K562 (cell line): ENCODE results near the gene SETD4. TPM values are rescaled to one million over a fixed set of nuclear protein-coding genes. Genes with fewer than 3 reads are reported as not detected.
A peak's percentile ranks its signal among the peaks of the same experiment; 100 is the strongest.

ENCODE experiments used
- ATF1 ChIP-seq, 2 experiments: fragments of 450-650 bp in 1 of 2; IDR thresholded peaks; 2 replicates each; pipeline ENCODE4 v1.6.1; 2016; ENCODE audit warnings: missing compliant biosample characterization in 1 of 2, missing genetic modification characterization in 1 of 2
- GABPB2 ChIP-seq: fragments of 250-450 bp; sonication (Bioruptor Pico); conservative IDR thresholded peaks from 2 replicates; pipeline ENCODE4 v1.5.1; 2021; ENCODE audit warnings: mild to moderate bottlenecking
- MAFG ChIP-seq: fragments of 450-650 bp; conservative IDR thresholded peaks from 2 replicates; pipeline ENCODE4 v1.6.1; 2016; ENCODE audit warnings: missing genetic modification characterization, missing compliant biosample characterization
- RAD21 ChIP-seq, 2 experiments: fragments of 250-450 bp in 1 of 2; fragments of 450-650 bp in 1 of 2; sonication (Bioruptor Pico) in 1 of 2; formaldehyde crosslinking in 1 of 2; IDR thresholded peaks in 1 of 2; conservative IDR thresholded peaks in 1 of 2; 2 replicates each; pipeline versions ENCODE4 v1.4.0 to v1.8.0; 2020 to 2022; ENCODE audit warnings: mild to moderate bottlenecking in 2 of 2, moderate library complexity in 1 of 2
- SP2 ChIP-seq: IDR thresholded peaks from 2 replicates; pipeline ENCODE4 v1.6.1; 2011; ENCODE audit warnings: mild to moderate bottlenecking, low read depth, low read length, moderate library complexity; ENCODE audit not compliant: poor library complexity, severe bottlenecking; ENCODE audit errors: extremely low read depth
- ZNF764 ChIP-seq: fragments of 250-450 bp; sonication (Bioruptor Pico); IDR thresholded peaks from 2 replicates; pipeline ENCODE4 v1.4.0; 2020; ENCODE audit warnings: low read depth, mild to moderate bottlenecking, moderate library complexity
- polyA plus RNA-seq, 8 experiments: library from polyadenylated mRNA; depleted of rRNA in 4 of 8; stranded (reverse) in 5 of 8; unstranded in 3 of 8; fragments of >200 nt; fragmentation: Nextera tagmentation in 2 of 8; fragmentation: Illumina TruSeq in 1 of 8; extraction: Ambion mirVana in 2 of 8; extraction: Trizol in 1 of 8; gene quantifications; 2 replicates each; pipeline versions ENCODE4 v1.2.1 to v1.2.3, GENCODE V29; 2011 to 2014; ENCODE audit warnings: inconsistent platforms in 1 of 8, missing spikeins in 1 of 8
- total RNA-seq, 7 experiments: library from RNA; depleted of rRNA in 6 of 7; stranded (reverse); fragments of >200 nt in 6 of 7; fragmentation: Illumina TruSeq in 2 of 7; extraction: Trizol in 2 of 7; gene quantifications; 2 replicates each; pipeline versions ENCODE4 v1.2.1 to v1.2.3, GENCODE V29; 2011 to 2021; ENCODE audit warnings: low replicate concordance in 1 of 7
- TF ChIP-seq, protein P1 (sequence below): sonication (generic); formaldehyde crosslinking; IDR thresholded peaks from 2 replicates; pipeline ENCODE4 v1.8.0; 2022; ENCODE audit warnings: mild to moderate bottlenecking, missing genetic modification reagents
- TF ChIP-seq, protein P2 (sequence below): fragments of 250-450 bp; sonication (Bioruptor Pico); IDR thresholded peaks from 2 replicates; pipeline ENCODE4 v1.4.0; 2020; ENCODE audit warnings: mild to moderate bottlenecking, moderate library complexity, borderline replicate concordance
- TF ChIP-seq, protein P3 (sequence below): fragments of 250-450 bp; sonication (Bioruptor Pico); IDR thresholded peaks from 2 replicates; pipeline ENCODE4 v1.8.0; 2021; ENCODE audit warnings: moderate library complexity, mild to moderate bottlenecking, inconsistent platforms
- TF ChIP-seq, protein P4 (sequence below): fragments of 450-650 bp; IDR thresholded peaks from 2 replicates; pipeline ENCODE4 v1.6.1; 2016; ENCODE audit warnings: low read depth

SETD4 gene
- total and polyA plus RNA-seq, 9 of the 15 experiments (the other 6 are each of a cell fraction or from before 2014, with no cell fraction given): 16.1 to 51.3 (median 25.7) TPM

DNA sequence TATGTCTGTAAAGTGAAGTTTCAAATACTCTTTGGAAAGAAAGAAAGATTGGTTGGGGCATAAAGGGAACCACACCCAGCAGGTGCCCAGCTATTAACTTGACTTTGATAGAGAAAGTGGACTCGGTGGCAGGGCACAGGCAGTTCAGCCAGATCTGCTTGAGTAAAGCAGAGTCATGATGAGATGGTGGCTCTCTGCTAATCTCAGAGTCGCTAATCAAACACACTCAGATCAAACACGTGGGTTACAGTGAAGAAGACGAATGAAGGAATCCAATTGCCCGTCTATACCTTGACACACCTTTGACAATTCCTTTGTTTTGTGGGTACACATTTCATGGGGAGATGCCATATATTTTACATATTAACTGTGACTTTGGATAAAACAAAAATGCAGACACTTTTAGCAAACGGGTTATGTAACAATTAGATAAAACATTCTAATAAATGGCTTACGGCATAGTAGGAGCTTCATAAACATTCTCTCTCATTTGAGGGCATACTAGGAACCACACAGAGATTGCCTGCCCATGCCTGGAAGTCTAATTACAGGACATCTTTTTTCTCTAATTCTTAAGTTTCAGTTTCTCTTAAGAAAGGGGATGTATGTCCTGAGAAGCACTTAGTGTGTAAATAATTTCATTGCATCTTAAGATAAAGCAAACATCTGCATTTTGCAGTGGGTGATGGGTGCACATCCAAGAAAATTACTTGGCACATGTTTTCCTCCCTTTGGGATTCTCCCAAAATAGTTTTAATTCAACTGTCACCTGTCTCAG lies 16.7 kb upstream of the SETD4 start (continued):
- TF ChIP-seq, protein P1, sequence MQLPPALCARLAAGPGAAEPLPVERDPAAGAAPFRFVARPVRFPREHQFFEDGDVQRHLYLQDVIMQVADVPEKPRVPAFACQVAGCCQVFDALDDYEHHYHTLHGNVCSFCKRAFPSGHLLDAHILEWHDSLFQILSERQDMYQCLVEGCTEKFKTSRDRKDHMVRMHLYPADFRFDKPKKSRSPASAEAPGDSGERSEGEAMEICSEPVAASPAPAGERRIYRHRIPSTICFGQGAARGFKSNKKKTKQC (CRISPR knock-in tag): no peak
- TF ChIP-seq, protein P2, sequence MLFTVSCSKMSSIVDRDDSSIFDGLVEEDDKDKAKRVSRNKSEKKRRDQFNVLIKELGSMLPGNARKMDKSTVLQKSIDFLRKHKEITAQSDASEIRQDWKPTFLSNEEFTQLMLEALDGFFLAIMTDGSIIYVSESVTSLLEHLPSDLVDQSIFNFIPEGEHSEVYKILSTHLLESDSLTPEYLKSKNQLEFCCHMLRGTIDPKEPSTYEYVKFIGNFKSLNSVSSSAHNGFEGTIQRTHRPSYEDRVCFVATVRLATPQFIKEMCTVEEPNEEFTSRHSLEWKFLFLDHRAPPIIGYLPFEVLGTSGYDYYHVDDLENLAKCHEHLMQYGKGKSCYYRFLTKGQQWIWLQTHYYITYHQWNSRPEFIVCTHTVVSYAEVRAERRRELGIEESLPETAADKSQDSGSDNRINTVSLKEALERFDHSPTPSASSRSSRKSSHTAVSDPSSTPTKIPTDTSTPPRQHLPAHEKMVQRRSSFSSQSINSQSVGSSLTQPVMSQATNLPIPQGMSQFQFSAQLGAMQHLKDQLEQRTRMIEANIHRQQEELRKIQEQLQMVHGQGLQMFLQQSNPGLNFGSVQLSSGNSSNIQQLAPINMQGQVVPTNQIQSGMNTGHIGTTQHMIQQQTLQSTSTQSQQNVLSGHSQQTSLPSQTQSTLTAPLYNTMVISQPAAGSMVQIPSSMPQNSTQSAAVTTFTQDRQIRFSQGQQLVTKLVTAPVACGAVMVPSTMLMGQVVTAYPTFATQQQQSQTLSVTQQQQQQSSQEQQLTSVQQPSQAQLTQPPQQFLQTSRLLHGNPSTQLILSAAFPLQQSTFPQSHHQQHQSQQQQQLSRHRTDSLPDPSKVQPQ (CRISPR knock-in tag): no peak
- TF ChIP-seq MAFG (peak; percentile 76), GABPB2 (CRISPR knock-in tag) (no peak), ZNF764 (CRISPR knock-in tag) (no peak), SP2 (no peak), RAD21 (CRISPR knock-in tag; conservative IDR thresholded peaks at IDR 0.05 in 1 of 2, IDR thresholded peaks at IDR 0.05 in 1 of 2) (no peak), ATF1 (CRISPR knock-in tag; IDR thresholded peaks at IDR 0.05) (no peak), ATF1 (tag; IDR thresholded peaks at IDR 0.05) (no peak)
- TF ChIP-seq, protein P3, sequence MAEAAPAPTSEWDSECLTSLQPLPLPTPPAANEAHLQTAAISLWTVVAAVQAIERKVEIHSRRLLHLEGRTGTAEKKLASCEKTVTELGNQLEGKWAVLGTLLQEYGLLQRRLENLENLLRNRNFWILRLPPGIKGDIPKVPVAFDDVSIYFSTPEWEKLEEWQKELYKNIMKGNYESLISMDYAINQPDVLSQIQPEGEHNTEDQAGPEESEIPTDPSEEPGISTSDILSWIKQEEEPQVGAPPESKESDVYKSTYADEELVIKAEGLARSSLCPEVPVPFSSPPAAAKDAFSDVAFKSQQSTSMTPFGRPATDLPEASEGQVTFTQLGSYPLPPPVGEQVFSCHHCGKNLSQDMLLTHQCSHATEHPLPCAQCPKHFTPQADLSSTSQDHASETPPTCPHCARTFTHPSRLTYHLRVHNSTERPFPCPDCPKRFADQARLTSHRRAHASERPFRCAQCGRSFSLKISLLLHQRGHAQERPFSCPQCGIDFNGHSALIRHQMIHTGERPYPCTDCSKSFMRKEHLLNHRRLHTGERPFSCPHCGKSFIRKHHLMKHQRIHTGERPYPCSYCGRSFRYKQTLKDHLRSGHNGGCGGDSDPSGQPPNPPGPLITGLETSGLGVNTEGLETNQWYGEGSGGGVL (CRISPR knock-in tag): no peak
- TF ChIP-seq, protein P4, sequence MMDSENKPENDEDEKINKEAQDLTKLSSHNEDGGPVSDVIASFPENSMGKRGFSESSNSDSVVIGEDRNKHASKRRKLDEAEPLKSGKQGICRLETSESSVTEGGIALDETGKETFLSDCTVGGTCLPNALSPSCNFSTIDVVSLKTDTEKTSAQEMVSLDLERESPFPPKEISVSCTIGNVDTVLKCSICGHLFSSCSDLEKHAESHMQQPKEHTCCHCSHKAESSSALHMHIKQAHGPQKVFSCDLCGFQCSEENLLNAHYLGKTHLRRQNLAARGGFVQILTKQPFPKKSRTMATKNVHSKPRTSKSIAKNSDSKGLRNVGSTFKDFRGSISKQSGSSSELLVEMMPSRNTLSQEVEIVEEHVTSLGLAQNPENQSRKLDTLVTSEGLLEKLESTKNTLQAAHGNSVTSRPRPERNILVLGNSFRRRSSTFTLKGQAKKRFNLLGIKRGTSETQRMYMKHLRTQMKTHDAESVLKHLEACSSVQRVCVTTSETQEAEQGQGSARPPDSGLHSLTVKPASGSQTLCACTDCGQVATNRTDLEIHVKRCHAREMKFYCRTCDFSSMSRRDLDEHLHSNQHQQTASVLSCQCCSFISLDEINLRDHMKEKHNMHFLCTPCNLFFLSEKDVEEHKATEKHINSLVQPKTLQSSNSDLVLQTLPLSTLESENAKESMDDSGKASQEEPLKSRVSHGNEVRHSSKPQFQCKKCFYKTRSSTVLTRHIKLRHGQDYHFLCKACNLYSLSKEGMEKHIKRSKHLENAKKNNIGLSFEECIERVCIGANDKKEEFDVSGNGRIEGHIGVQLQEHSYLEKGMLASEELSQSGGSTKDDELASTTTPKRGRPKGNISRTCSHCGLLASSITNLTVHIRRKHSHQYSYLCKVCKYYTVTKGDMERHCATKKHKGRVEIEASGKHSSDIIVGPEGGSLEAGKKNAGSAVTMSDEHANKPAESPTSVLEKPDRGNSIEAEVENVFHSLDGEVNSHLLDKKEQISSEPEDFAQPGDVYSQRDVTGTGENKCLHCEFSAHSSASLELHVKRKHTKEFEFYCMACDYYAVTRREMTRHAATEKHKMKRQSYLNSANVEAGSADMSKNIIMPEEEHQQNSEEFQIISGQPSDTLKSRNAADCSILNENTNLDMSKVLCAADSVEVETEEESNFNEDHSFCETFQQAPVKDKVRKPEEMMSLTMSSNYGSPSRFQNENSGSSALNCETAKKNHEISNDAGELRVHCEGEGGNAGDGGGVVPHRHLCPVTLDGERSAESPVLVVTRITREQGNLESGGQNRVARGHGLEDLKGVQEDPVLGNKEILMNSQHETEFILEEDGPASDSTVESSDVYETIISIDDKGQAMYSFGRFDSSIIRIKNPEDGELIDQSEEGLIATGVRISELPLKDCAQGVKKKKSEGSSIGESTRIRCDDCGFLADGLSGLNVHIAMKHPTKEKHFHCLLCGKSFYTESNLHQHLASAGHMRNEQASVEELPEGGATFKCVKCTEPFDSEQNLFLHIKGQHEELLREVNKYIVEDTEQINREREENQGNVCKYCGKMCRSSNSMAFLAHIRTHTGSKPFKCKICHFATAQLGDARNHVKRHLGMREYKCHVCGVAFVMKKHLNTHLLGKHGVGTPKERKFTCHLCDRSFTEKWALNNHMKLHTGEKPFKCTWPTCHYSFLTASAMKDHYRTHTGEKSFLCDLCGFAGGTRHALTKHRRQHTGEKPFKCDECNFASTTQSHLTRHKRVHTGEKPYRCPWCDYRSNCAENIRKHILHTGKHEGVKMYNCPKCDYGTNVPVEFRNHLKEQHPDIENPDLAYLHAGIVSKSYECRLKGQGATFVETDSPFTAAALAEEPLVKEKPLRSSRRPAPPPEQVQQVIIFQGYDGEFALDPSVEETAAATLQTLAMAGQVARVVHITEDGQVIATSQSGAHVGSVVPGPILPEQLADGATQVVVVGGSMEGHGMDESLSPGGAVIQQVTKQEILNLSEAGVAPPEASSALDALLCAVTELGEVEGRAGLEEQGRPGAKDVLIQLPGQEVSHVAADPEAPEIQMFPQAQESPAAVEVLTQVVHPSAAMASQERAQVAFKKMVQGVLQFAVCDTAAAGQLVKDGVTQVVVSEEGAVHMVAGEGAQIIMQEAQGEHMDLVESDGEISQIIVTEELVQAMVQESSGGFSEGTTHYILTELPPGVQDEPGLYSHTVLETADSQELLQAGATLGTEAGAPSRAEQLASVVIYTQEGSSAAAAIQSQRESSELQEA: no peak
